Measurements from ENCODE around the gene KCNJ3.
"Not testable (repeated sequence)": the region's sequence is repeated elsewhere in the genome, so short reads cannot be mapped to it uniquely, and the experiment has no call there.

Gene KCNJ3

GRCh38 chr2:154855138-154855537, 156.6 kb downstream of the KCNJ3 start:
- CTCF ChIA-PET = no interaction called here

GRCh38 chr2:154867151-154867550, 168.7 kb downstream of the KCNJ3 start:
- CTCF ChIA-PET = not testable (repeated sequence)

More at GRCh38 chr2:154855138-154855537, 156.6 kb downstream of the KCNJ3 start:
- H3K27ac ChIP-seq (ENCODE audit: insufficient read depth in 1 of 2, low read depth in 1 of 2, low read length in 2 of 2, poor library complexity in 1 of 2, severe bottlenecking in 2 of 2) = no peak overlapping the region
- H3K27me3 ChIP-seq (replicated peaks in 2 of 5; ENCODE audit: control insufficient read depth in 4 of 5, insufficient read depth in 5 of 5, low read length in 4 of 5) = no peaks in the 10 kb centered on the region
- no peaks in the 10 kb centered on the region for H3K36me3 ChIP-seq (ENCODE audit: control insufficient read depth in 4 of 4, insufficient read depth in 4 of 4, low read length in 3 of 4)
- no peak for DNase-seq
- H3K9me3 ChIP-seq (ENCODE audit: control extremely low read depth in 1 of 5, control insufficient read depth in 4 of 5, insufficient read depth in 2 of 5, low read depth in 1 of 5, low read length in 4 of 5) = no peaks in the 10 kb centered on the region
- POLR2A ChIA-PET = no interaction called here
- no peak overlapping the region for H3K4me3 ChIP-seq (ENCODE audit: control insufficient read depth in 1 of 7, extremely low read depth in 1 of 7, insufficient read depth in 4 of 7, low read depth in 2 of 7, low read length in 6 of 7)
- H3K4me1 ChIP-seq (ENCODE audit: control extremely low read depth in 1 of 4, control insufficient read depth in 4 of 4, insufficient read depth in 4 of 4, low read length in 3 of 4) = no peaks in the 10 kb centered on the region
- WGBS (ENCODE audit: insufficient coverage) = 85% methylated on average over 1 of the region's 6 CpGs

GRCh38 chr2:154875999-154876398, 177.5 kb downstream of the KCNJ3 start:
- no peak for DNase-seq
- POLR2A ChIA-PET = no interaction called here
- no peaks in the 10 kb centered on the region for H3K4me1 ChIP-seq (ENCODE audit: control extremely low read depth in 1 of 4, control insufficient read depth in 4 of 4, insufficient read depth in 4 of 4, low read length in 3 of 4)
- no peaks in the 10 kb centered on the region for H3K27me3 ChIP-seq (replicated peaks in 2 of 5; ENCODE audit: control insufficient read depth in 4 of 5, insufficient read depth in 5 of 5, low read length in 4 of 5)
- CTCF ChIA-PET = no interaction called here
- no peak overlapping the region for H3K4me3 ChIP-seq (ENCODE audit: control insufficient read depth in 1 of 7, extremely low read depth in 1 of 7, insufficient read depth in 4 of 7, low read depth in 2 of 7, low read length in 6 of 7)
- no peaks in the 10 kb centered on the region for H3K9me3 ChIP-seq (ENCODE audit: control extremely low read depth in 1 of 5, control insufficient read depth in 4 of 5, insufficient read depth in 2 of 5, low read depth in 1 of 5, low read length in 4 of 5)
- H3K36me3 ChIP-seq (ENCODE audit: control insufficient read depth in 4 of 4, insufficient read depth in 4 of 4, low read length in 3 of 4) = no peaks in the 10 kb centered on the region
- no peak overlapping the region for H3K27ac ChIP-seq (ENCODE audit: insufficient read depth in 1 of 2, low read depth in 1 of 2, low read length in 2 of 2, poor library complexity in 1 of 2, severe bottlenecking in 2 of 2)
- 100% methylated on average over 1 of the region's 2 CpGs for WGBS (ENCODE audit: insufficient coverage)

More at GRCh38 chr2:154867151-154867550, 168.7 kb downstream of the KCNJ3 start:
- H3K36me3 ChIP-seq (ENCODE audit: control insufficient read depth in 4 of 4, insufficient read depth in 4 of 4, low read length in 3 of 4); H3K4me3 ChIP-seq (ENCODE audit: control insufficient read depth in 1 of 7, extremely low read depth in 1 of 7, insufficient read depth in 4 of 7, low read depth in 2 of 7, low read length in 6 of 7); POLR2A ChIA-PET; H3K27ac ChIP-seq (ENCODE audit: insufficient read depth in 1 of 2, low read depth in 1 of 2, low read length in 2 of 2, poor library complexity in 1 of 2, severe bottlenecking in 2 of 2); DNase-seq; H3K27me3 ChIP-seq (replicated peaks in 2 of 5; ENCODE audit: control insufficient read depth in 4 of 5, insufficient read depth in 5 of 5, low read length in 4 of 5); H3K4me1 ChIP-seq (ENCODE audit: control extremely low read depth in 1 of 4, control insufficient read depth in 4 of 4, insufficient read depth in 4 of 4, low read length in 3 of 4); H3K9me3 ChIP-seq (ENCODE audit: control extremely low read depth in 1 of 5, control insufficient read depth in 4 of 5, insufficient read depth in 2 of 5, low read depth in 1 of 5, low read length in 4 of 5): not testable (repeated sequence)
- WGBS (ENCODE audit: insufficient coverage) = 100% methylated on average over 2 of the region's 4 CpGs

- WGBS (ENCODE audit: insufficient coverage) = no CpG with 5 or more reads among the region's 3 CpGs
- peaks cover 0 to 9% (median 0%) of the 10 kb centered on the region in 5 experiments for H3K9me3 ChIP-seq (ENCODE audit: control extremely low read depth in 1 of 5, control insufficient read depth in 4 of 5, insufficient read depth in 2 of 5, low read depth in 1 of 5, low read length in 4 of 5)
- CTCF ChIA-PET = interaction anchor here (0.6 kb wide), 1 partner anchor 1342 kb away, joined by 3 read pairs; no protein-coding TSS in a partner anchor
- no peaks in the 10 kb centered on the region for H3K36me3 ChIP-seq (ENCODE audit: control insufficient read depth in 4 of 4, insufficient read depth in 4 of 4, low read length in 3 of 4)
- H3K4me3 ChIP-seq (ENCODE audit: control insufficient read depth in 1 of 7, extremely low read depth in 1 of 7, insufficient read depth in 4 of 7, low read depth in 2 of 7, low read length in 6 of 7) = no peak overlapping the region
- no peaks in the 10 kb centered on the region for H3K27me3 ChIP-seq (replicated peaks in 2 of 5; ENCODE audit: control insufficient read depth in 4 of 5, insufficient read depth in 5 of 5, low read length in 4 of 5)
- DNase-seq = no peak
- H3K4me1 ChIP-seq (ENCODE audit: control extremely low read depth in 1 of 4, control insufficient read depth in 4 of 4, insufficient read depth in 4 of 4, low read length in 3 of 4) = no peaks in the 10 kb centered on the region
- POLR2A ChIA-PET = no interaction called here
- H3K27ac ChIP-seq (ENCODE audit: insufficient read depth in 1 of 2, low read depth in 1 of 2, low read length in 2 of 2, poor library complexity in 1 of 2, severe bottlenecking in 2 of 2) = no peak overlapping the region
Measured at GRCh38 chr2:154882725-154883124, 184.2 kb downstream of the KCNJ3 start.

GRCh38 chr2:154886316-154886715, 187.8 kb downstream of the KCNJ3 start:
- Histone ChIP-seq H3K4me1 (ENCODE audit: control extremely low read depth in 1 of 4, control insufficient read depth in 4 of 4, insufficient read depth in 4 of 4, low read length in 3 of 4) (no peaks in the 10 kb centered on the region), H3K9me3 (ENCODE audit: control extremely low read depth in 1 of 5, control insufficient read depth in 4 of 5, insufficient read depth in 2 of 5, low read depth in 1 of 5, low read length in 4 of 5) (peaks cover 0 to 19% (median 1%) of the 10 kb centered on the region in 5 experiments), H3K36me3 (ENCODE audit: control insufficient read depth in 4 of 4, insufficient read depth in 4 of 4, low read length in 3 of 4) (no peaks in the 10 kb centered on the region), H3K4me3 (ENCODE audit: control insufficient read depth in 1 of 7, extremely low read depth in 1 of 7, insufficient read depth in 4 of 7, low read depth in 2 of 7, low read length in 6 of 7) (no peak overlapping the region), H3K27me3 (replicated peaks in 2 of 5; ENCODE audit: control insufficient read depth in 4 of 5, insufficient read depth in 5 of 5, low read length in 4 of 5) (no peaks in the 10 kb centered on the region), H3K27ac (ENCODE audit: insufficient read depth in 1 of 2, low read depth in 1 of 2, low read length in 2 of 2, poor library complexity in 1 of 2, severe bottlenecking in 2 of 2) (no peak overlapping the region)
- ChIA-PET CTCF (no interaction called here), POLR2A (no interaction called here)
- 98% methylated on average over 5 of the region's 5 CpGs for WGBS (ENCODE audit: insufficient coverage)
- no peak for DNase-seq

GRCh38 chr2:154898269-154898668, 199.8 kb downstream of the KCNJ3 start:
- CTCF ChIA-PET = no interaction called here
- POLR2A ChIA-PET = no interaction called here
- no CpG with 5 or more reads among the region's 1 CpG for WGBS (ENCODE audit: insufficient coverage)

GRCh38 chr2:154901063-154901462, 202.6 kb downstream of the KCNJ3 start:
- POLR2A ChIA-PET = no interaction called here
- H3K9me3 ChIP-seq (ENCODE audit: control extremely low read depth in 1 of 5, control insufficient read depth in 4 of 5, insufficient read depth in 2 of 5, low read depth in 1 of 5, low read length in 4 of 5) = peaks cover 0 to 2% (median 0%) of the 10 kb centered on the region in 5 experiments

More at GRCh38 chr2:154898269-154898668, 199.8 kb downstream of the KCNJ3 start:
- no peak overlapping the region for H3K27ac ChIP-seq (ENCODE audit: insufficient read depth in 1 of 2, low read depth in 1 of 2, low read length in 2 of 2, poor library complexity in 1 of 2, severe bottlenecking in 2 of 2)
- no peaks in the 10 kb centered on the region for H3K27me3 ChIP-seq (replicated peaks in 2 of 5; ENCODE audit: control insufficient read depth in 4 of 5, insufficient read depth in 5 of 5, low read length in 4 of 5)
- no peak overlapping the region for H3K4me3 ChIP-seq (ENCODE audit: control insufficient read depth in 1 of 7, extremely low read depth in 1 of 7, insufficient read depth in 4 of 7, low read depth in 2 of 7, low read length in 6 of 7)
- no peak for DNase-seq
- no peaks in the 10 kb centered on the region for H3K4me1 ChIP-seq (ENCODE audit: control extremely low read depth in 1 of 4, control insufficient read depth in 4 of 4, insufficient read depth in 4 of 4, low read length in 3 of 4)
- H3K9me3 ChIP-seq (ENCODE audit: control extremely low read depth in 1 of 5, control insufficient read depth in 4 of 5, insufficient read depth in 2 of 5, low read depth in 1 of 5, low read length in 4 of 5) = no peaks in the 10 kb centered on the region
- H3K36me3 ChIP-seq (ENCODE audit: control insufficient read depth in 4 of 4, insufficient read depth in 4 of 4, low read length in 3 of 4) = no peaks in the 10 kb centered on the region

More at GRCh38 chr2:154901063-154901462, 202.6 kb downstream of the KCNJ3 start:
- no CpG with 5 or more reads among the region's 1 CpG for WGBS (ENCODE audit: insufficient coverage)
- Histone ChIP-seq H3K27me3 (replicated peaks in 2 of 5; ENCODE audit: control insufficient read depth in 4 of 5, insufficient read depth in 5 of 5, low read length in 4 of 5) (no peaks in the 10 kb centered on the region), H3K4me1 (ENCODE audit: control extremely low read depth in 1 of 4, control insufficient read depth in 4 of 4, insufficient read depth in 4 of 4, low read length in 3 of 4) (no peaks in the 10 kb centered on the region), H3K36me3 (ENCODE audit: control insufficient read depth in 4 of 4, insufficient read depth in 4 of 4, low read length in 3 of 4) (no peaks in the 10 kb centered on the region), H3K27ac (ENCODE audit: insufficient read depth in 1 of 2, low read depth in 1 of 2, low read length in 2 of 2, poor library complexity in 1 of 2, severe bottlenecking in 2 of 2) (no peak overlapping the region), H3K4me3 (ENCODE audit: control insufficient read depth in 1 of 7, extremely low read depth in 1 of 7, insufficient read depth in 4 of 7, low read depth in 2 of 7, low read length in 6 of 7) (no peak overlapping the region)
- no peak for DNase-seq
- CTCF ChIA-PET = no interaction called here

Data from common myeloid progenitor, CD34-positive (primary cell).